ENCODE results near the gene CLEC14A.

The CLEC14A gene

GRCh38 chr14:38225946-38226345 lies 29.9 kb downstream of the CLEC14A start:
- no peak overlapping the region for H3K4me3 ChIP-seq (ENCODE audit: low read depth, low read length)

GRCh38 chr14:38224338-38224737 lies 31.6 kb downstream of the CLEC14A start:
- no peak overlapping the region for H3K4me3 ChIP-seq (ENCODE audit: low read depth, low read length)
- no peak for TF ChIP-seq CTCF (IDR thresholded peaks at IDR 0.05; ENCODE audit: borderline replicate concordance, insufficient read depth, low read depth, low read length)

More at GRCh38 chr14:38225946-38226345, 29.9 kb downstream of the CLEC14A start:
- no peak for TF ChIP-seq CTCF (IDR thresholded peaks at IDR 0.05; ENCODE audit: borderline replicate concordance, insufficient read depth, low read depth, low read length)

- H3K4me3 ChIP-seq (ENCODE audit: low read depth, low read length), result no peak overlapping the region
- no peak for TF ChIP-seq CTCF (IDR thresholded peaks at IDR 0.05; ENCODE audit: borderline replicate concordance, insufficient read depth, low read depth, low read length)
Measured at GRCh38 chr14:38221077-38221476, 34.8 kb downstream of the CLEC14A start.

GRCh38 chr14:38217553-38217952 lies 38.3 kb downstream of the CLEC14A start:
- no peak overlapping the region for H3K4me3 ChIP-seq (ENCODE audit: low read depth, low read length)
- TF ChIP-seq CTCF (IDR thresholded peaks at IDR 0.05; ENCODE audit: borderline replicate concordance, insufficient read depth, low read depth, low read length), result no peak

- TF ChIP-seq CTCF (IDR thresholded peaks at IDR 0.05; ENCODE audit: borderline replicate concordance, insufficient read depth, low read depth, low read length), result no peak
- H3K4me3 ChIP-seq (ENCODE audit: low read depth, low read length), result no peak overlapping the region
Measured at GRCh38 chr14:38213001-38213400, 42.9 kb downstream of the CLEC14A start.

GRCh38 chr14:38212111-38212510 lies 43.8 kb downstream of the CLEC14A start:
- TF ChIP-seq CTCF (IDR thresholded peaks at IDR 0.05; ENCODE audit: borderline replicate concordance, insufficient read depth, low read depth, low read length), result no peak
- no peak overlapping the region for H3K4me3 ChIP-seq (ENCODE audit: low read depth, low read length)

- TF ChIP-seq CTCF (IDR thresholded peaks at IDR 0.05; ENCODE audit: borderline replicate concordance, insufficient read depth, low read depth, low read length), result no peak
- H3K4me3 ChIP-seq (ENCODE audit: low read depth, low read length), result no peak overlapping the region
Measured at GRCh38 chr14:38211255-38211735, 44.6 kb downstream of the CLEC14A start.

Measured in GM12875 (cell line).